NCI-H1436 treated with DMSO at 0.1 percent for 48 hours (cell line): ENCODE data around the gene HINT1.
A peak's percentile ranks its signal among the peaks of the same experiment; 100 is the strongest.
"Not testable (repeated sequence)": the region's sequence is repeated elsewhere in the genome, so short reads cannot be mapped to it uniquely, and the experiment has no call there.

Experiments used
- DNase-seq: peaks from one replicate; lab custom pipeline; 2025; lab: John Stamatoyannopoulos, UW

The HINT1 gene

GRCh38 chr5:131170540-131171275, 5.7 kb upstream of the HINT1 start, which contains the start of gene LYRM7:
Gene LYRM7, plus strand, starts transcription at chr5:131170944. Its CDS starts 77 bp downstream, at chr5:131171021.
- peak; percentile 99 for DNase-seq

GRCh38 chr5:131169810-131170539, 4.9 kb upstream of the HINT1 start:
- DNase-seq: no peak

GRCh38 chr5:131167615-131168014, 2.6 kb upstream of the HINT1 start:
- DNase-seq: no peak

GRCh38 chr5:131164191-131165118, 601 bp downstream of the HINT1 start:
- DNase-seq: no peak

GRCh38 chr5:131163276-131164119, 1.6 kb downstream of the HINT1 start:
- DNase-seq: no peak

- DNase-seq: no peak
Measured at GRCh38 chr5:131160134-131160533, 4.9 kb downstream of the HINT1 start.

GRCh38 chr5:131156957-131157356, 8.1 kb downstream of the HINT1 start:
- no peak for DNase-seq

GRCh38 chr5:131156385-131156784, 8.7 kb downstream of the HINT1 start:
- no peak for DNase-seq

- no peak for DNase-seq
Measured at GRCh38 chr5:131151216-131151615, 13.8 kb downstream of the HINT1 start.

GRCh38 chr5:131150408-131150807, 14.6 kb downstream of the HINT1 start:
- DNase-seq: no peak

- DNase-seq: no peak
Measured at GRCh38 chr5:131148835-131149234, 16.2 kb downstream of the HINT1 start.

- DNase-seq: no peak
Measured at GRCh38 chr5:131147258-131147657, 17.8 kb downstream of the HINT1 start.

GRCh38 chr5:131142970-131143617, 22.0 kb downstream of the HINT1 start:
- no peak for DNase-seq

- no peak for DNase-seq
Measured at GRCh38 chr5:131139321-131139720, 25.7 kb downstream of the HINT1 start.

- DNase-seq: not testable (repeated sequence)
Measured at GRCh38 chr5:131138406-131138805, 26.6 kb downstream of the HINT1 start.

GRCh38 chr5:131133091-131133490, 32.0 kb downstream of the HINT1 start:
- not testable (repeated sequence) for DNase-seq

GRCh38 chr5:131129306-131129705, 35.8 kb downstream of the HINT1 start:
- no peak for DNase-seq

GRCh38 chr5:131127244-131127643, 37.8 kb downstream of the HINT1 start:
- not testable (repeated sequence) for DNase-seq

GRCh38 chr5:131114754-131115153, 50.3 kb downstream of the HINT1 start:
- no peak for DNase-seq

- no peak for DNase-seq
Measured at GRCh38 chr5:131112424-131112823, 52.6 kb downstream of the HINT1 start.

GRCh38 chr5:131110256-131110594, 54.8 kb downstream of the HINT1 start:
- DNase-seq: no peak
